IPS DF 6.9 (cell line): Measurements from ENCODE around the gene C16orf89.
"Not testable (repeated sequence)": the region's sequence is repeated elsewhere in the genome, so short reads cannot be mapped to it uniquely, and the experiment has no call there.

Experiments used
- DNase-seq: peaks from one replicate; pipeline ENCODE4 v3.0.0-alpha.2; 2013; ENCODE audit warnings: low read depth, low spot score
- H3K27ac ChIP-seq: one replicate; pipeline ENCODE4 v1.5.1; 2013; ENCODE audit warnings: low read length, control low read depth
- H3K27me3 ChIP-seq: 2 replicates; pipeline ENCODE4 v1.6.1; 2013; ENCODE audit warnings: mild to moderate bottlenecking, low read length; ENCODE audit not compliant: control insufficient read depth, insufficient read depth
- H3K36me3 ChIP-seq: 2 replicates; pipeline ENCODE4 v1.6.1; 2013; ENCODE audit warnings: low read length; ENCODE audit not compliant: control insufficient read depth, insufficient read depth
- H3K4me1 ChIP-seq: 2 replicates; pipeline ENCODE4 v1.6.1; 2013; ENCODE audit warnings: low read length; ENCODE audit not compliant: control insufficient read depth, insufficient read depth
- H3K4me3 ChIP-seq: 2 replicates; pipeline ENCODE4 v1.5.1; 2013; ENCODE audit warnings: mild to moderate bottlenecking, low read length
- H3K9me3 ChIP-seq: 2 replicates; pipeline ENCODE4 v1.6.1; 2013; ENCODE audit warnings: low read length, inconsistent platforms; ENCODE audit not compliant: control insufficient read depth, insufficient read depth
- WGBS: extraction: QIAGEN DNeasy Blood & Tissue Kit; methylation state at CpG from one replicate; pipeline ENCODE4 v1.1.7; 2013; ENCODE audit warnings: mixed read lengths, missing lambda C conversion rate; ENCODE audit not compliant: insufficient read length, insufficient coverage; 5-methylcytosine and 5-hydroxymethylcytosine counted together

C16orf89 gene

DNA sequence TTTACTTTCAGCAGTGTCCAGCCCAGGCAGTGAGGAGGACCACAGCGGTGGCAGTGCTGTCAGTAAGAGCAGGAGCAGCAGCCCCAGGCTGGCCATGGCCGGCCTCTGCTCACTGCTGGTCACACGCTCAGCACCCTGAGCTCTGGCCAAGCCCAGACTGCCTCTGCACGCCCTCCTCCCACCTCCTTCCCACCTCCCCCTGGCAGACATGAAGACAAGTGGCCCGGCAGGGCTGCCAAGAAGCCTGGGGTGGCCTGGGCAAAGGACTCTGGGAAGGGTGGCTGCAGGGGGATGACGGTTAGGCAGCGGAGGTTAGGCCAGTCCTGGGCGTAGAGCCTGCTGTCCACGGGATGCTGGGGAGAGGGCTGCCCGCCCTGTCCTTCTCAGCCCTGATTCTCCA is at the start of gene C16orf89:
TSS of gene C16orf89 (minus strand) at position 144 of the 400 bp plus-strand sequence. CDS start at position 96, 48 bp downstream.
- no peaks in the 10 kb centered on the region for H3K27me3 ChIP-seq
- WGBS = no CpG with 5 or more reads among the region's 10 CpGs

GRCh38 chr16:5110933-5111332 is 45.2 kb upstream of the C16orf89 start:
- not testable (repeated sequence) for H3K36me3 ChIP-seq, H3K27me3 ChIP-seq, H3K4me1 ChIP-seq, H3K27ac ChIP-seq, H3K9me3 ChIP-seq, DNase-seq, H3K4me3 ChIP-seq
- no CpG with 5 or more reads among the region's 10 CpGs for WGBS

More for the DNA sequence above, at the start of gene C16orf89:
- no peak for DNase-seq
- no peaks in the 10 kb centered on the region for H3K36me3 ChIP-seq
- no peaks in the 10 kb centered on the region for H3K9me3 ChIP-seq
- H3K4me3 ChIP-seq = no peak within 1 kb of the TSS
- H3K27ac ChIP-seq = no peak within 1 kb of the TSS
- no peaks in the 10 kb centered on the region; the same call in 1 of the 2 replicates for H3K4me1 ChIP-seq

DNA sequence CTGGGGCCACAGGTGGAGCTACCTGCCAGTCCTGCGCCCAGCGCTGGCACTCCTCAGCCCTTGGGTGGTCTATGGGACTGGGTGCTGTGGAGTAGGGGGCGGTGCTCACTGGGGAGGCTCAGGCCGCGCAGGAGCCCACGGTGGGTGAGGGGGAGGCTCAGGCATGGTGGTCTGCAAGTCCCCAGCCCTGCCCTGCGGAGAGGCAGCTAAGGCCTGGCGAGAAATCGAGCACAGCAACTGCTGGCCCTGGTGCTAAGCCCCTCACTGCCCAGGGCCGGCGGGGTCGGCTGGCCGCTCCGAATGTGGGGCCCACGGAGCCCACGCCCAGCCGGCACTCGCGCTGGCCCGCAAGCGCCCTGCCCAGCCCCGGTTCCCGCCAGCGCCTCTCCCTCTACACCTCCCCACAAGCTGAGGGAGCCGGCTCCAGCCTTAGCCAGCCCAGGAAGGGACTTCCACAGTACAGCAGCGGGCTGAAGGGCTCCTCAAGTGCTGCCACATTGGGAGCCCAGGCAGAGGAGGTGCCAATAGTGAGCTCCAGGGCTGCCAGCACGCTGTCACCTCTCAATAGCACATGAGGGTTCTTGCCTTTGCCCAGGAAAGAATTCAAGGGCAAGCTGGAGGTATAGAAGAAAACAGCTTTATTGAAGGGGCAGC is 42.9 kb upstream of the C16orf89 start:
- no peak overlapping the region for H3K27ac ChIP-seq

GRCh38 chr16:5105039-5105438 is 39.3 kb upstream of the C16orf89 start:
- not testable (repeated sequence) for H3K4me3 ChIP-seq, DNase-seq, H3K4me1 ChIP-seq, H3K27ac ChIP-seq, H3K9me3 ChIP-seq, H3K36me3 ChIP-seq, H3K27me3 ChIP-seq
- no CpG with 5 or more reads among the region's 5 CpGs for WGBS

More for the DNA sequence above, 42.9 kb upstream of the C16orf89 start:
- Histone ChIP-seq H3K27me3 (no peaks in the 10 kb centered on the region), H3K4me3 (no peak overlapping the region), H3K9me3 (no peaks in the 10 kb centered on the region), H3K4me1 (no peaks in the 10 kb centered on the region), H3K36me3 (no peaks in the 10 kb centered on the region; the same call in 1 of the 2 replicates)
- DNase-seq = no peak
- no CpG with 5 or more reads among the region's 27 CpGs for WGBS

DNA sequence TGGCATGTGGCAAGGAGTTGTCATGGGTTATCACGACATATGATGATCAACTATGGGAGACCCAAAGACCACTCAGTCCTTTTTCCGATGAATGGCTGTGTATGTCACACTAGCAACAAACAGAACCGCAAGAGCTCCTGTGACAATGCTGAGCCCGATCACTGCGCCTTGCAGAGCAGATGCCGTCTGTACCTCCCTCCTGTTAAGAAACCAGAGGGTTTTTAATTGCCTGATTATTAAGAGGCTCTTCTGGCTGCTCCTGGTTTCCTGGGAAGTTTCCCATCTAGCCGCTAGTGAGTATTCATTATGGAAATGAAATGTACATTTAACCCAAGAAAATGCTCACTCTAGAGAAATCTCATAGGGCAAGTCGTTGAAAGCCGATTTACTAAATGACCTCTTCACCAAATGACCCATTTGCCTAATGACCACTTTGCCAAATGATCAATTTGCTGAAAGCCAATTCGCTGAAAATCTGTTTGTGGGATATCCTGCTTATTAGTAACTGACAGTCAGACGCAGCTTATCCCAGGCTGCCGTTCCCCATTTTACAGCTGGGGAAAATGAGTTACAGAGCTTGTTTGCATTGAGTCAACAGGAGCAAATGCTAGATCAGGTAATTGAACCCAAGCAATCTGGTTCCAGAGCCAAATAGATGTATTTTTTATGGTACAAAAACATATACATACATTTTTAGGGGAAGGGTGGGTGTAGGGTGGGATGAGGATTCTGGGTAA is 37.7 kb upstream of the C16orf89 start:
- H3K27me3 ChIP-seq, H3K9me3 ChIP-seq, H3K36me3 ChIP-seq, H3K4me3 ChIP-seq, H3K27ac ChIP-seq, DNase-seq, H3K4me1 ChIP-seq: not testable (repeated sequence)
- no CpG with 5 or more reads among the region's 12 CpGs for WGBS

DNA sequence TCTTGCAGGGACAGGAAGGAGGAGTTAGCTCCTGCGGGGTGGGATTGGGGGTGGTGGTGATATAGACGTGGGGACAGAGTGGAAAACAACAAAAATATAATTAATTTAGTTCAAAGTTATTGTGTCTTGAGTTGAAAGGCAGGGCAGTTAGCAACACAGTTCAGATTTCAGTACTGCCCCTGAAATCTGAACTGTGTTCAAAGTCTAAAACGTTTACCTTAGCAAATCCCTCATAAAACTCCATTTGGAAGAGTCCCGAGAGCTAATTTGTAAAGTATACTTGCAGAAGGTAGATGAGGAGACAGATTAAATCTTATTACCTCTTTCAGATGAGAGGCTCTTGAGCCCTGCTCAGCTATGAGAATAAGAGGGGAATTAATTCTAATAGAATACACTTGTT is 33.4 kb upstream of the C16orf89 start:
- WGBS = no CpG with 5 or more reads among the region's 4 CpGs
- H3K27ac ChIP-seq, H3K4me1 ChIP-seq, H3K4me3 ChIP-seq, H3K9me3 ChIP-seq, H3K27me3 ChIP-seq, H3K36me3 ChIP-seq, DNase-seq: not testable (repeated sequence)

GRCh38 chr16:5098221-5099159 is 32.7 kb upstream of the C16orf89 start:
- not testable (repeated sequence) for H3K27me3 ChIP-seq, H3K36me3 ChIP-seq, H3K27ac ChIP-seq, H3K4me1 ChIP-seq, H3K9me3 ChIP-seq
- H3K4me3 ChIP-seq = peak overlapping the region; percentile 42; the same call in 1 of the 2 replicates
- peak; percentile 88 for DNase-seq
- no CpG with 5 or more reads among the region's 67 CpGs for WGBS

DNA sequence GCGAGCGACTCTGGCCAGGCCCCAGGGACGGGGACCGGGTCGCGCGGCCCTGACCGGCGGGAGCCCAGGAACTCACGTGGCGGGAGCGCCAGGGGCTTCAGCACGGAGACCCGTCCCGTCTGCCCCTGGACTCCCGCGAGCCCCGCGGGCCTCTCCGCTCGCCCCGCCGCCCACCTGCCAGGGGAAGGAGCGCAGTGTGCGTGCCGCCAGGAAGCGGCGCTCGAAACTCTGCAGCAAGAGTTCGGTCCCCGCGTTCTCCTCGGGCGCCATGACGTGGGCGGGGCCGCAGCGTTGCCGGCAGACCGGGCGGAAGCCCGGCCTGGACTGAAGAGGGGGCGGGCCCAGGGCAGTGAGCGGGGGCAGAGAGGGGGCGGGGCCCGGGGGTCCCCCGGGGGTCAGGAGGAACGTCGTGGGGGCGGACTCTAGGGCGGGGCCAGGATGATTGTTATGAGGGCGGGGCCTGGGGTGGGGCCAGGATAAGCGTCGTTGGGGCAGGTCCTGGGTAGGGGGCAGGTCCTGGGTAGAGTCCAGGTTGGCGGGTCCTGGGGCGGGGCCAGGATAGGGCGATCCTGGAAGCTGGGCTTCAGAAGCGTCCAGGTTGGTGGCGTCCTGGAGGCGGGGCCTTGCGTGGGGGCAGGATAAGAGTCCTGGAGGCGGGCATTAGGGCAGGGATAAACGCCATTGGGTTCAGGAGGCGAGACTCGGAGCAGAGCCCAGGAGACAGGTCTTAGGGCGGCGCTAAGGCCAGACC is 31.9 kb upstream of the C16orf89 start, which contains the start of gene EEF2KMT:
TSS of gene EEF2KMT (minus strand) at position 326 of the 751 bp plus-strand sequence. CDS start at position 270, 56 bp downstream.
- not testable (repeated sequence) for H3K36me3 ChIP-seq, H3K9me3 ChIP-seq, H3K27me3 ChIP-seq, H3K27ac ChIP-seq, H3K4me1 ChIP-seq
- peak within 1 kb of the TSS; percentile 65 for H3K4me3 ChIP-seq
- no CpG with 5 or more reads among the region's 67 CpGs for WGBS
- DNase-seq = peak; percentile 76

- not testable (repeated sequence) for DNase-seq, H3K36me3 ChIP-seq, H3K27me3 ChIP-seq, H3K9me3 ChIP-seq, H3K27ac ChIP-seq, H3K4me1 ChIP-seq
- WGBS = no CpG with 5 or more reads among the region's 23 CpGs
- H3K4me3 ChIP-seq = peak overlapping the region; percentile 65
Observed at GRCh38 chr16:5097061-5097469, 31.3 kb upstream of the C16orf89 start.
